Suppressor macrophage (primary cell): ENCODE data around the gene LMTK2.

Experiments used
- DNase-seq, 4 experiments: peaks; one replicate each; pipeline ENCODE4 v3.0.0-alpha.2; 2020 to 2022
- total RNA-seq, 17 experiments: gene quantifications; one replicate each; lab custom pipeline; 2026; ENCODE audit warnings: mixed read lengths in 6 of 17, inconsistent platforms in 3 of 17; lab: John Stamatoyannopoulos, UW

Gene LMTK2
- total RNA-seq, result 7.6 to 44.4 (median 23.9) reads per million in 17 experiments

GRCh38 chr7:98106647-98107312, at the start of gene LMTK2:
Gene LMTK2 (plus strand): TSS chr7:98106862. CDS start chr7:98107178, 316 bp downstream.
- peak; percentile 96 to 98 (median 98) for DNase-seq

GRCh38 chr7:98057157-98057556, 49.5 kb upstream of the LMTK2 start:
- DNase-seq, result no peak

- no peak for DNase-seq
These were observed 48.5 kb upstream of the LMTK2 start for GRCh38 chr7:98058186-98058585.

- DNase-seq, result no peak
These were observed 42.4 kb upstream of the LMTK2 start for GRCh38 chr7:98064233-98064632.

- DNase-seq, result no peak
These were observed 40.5 kb upstream of the LMTK2 start for GRCh38 chr7:98066208-98066607.

GRCh38 chr7:98066934-98067507, 39.6 kb upstream of the LMTK2 start:
- no peak for DNase-seq

GRCh38 chr7:98073047-98073446, 33.6 kb upstream of the LMTK2 start:
- DNase-seq, result no peak

- DNase-seq, result no peak
These were observed 30.9 kb upstream of the LMTK2 start for GRCh38 chr7:98075801-98076200.

GRCh38 chr7:98077762-98078161, 28.9 kb upstream of the LMTK2 start:
- DNase-seq, result no peak

GRCh38 chr7:98078197-98078870, 28.3 kb upstream of the LMTK2 start:
- no peak for DNase-seq

- no peak for DNase-seq
These were observed 26.6 kb upstream of the LMTK2 start for GRCh38 chr7:98079891-98080648.

- DNase-seq, result no peak
These were observed 25.3 kb upstream of the LMTK2 start for GRCh38 chr7:98081319-98081718.

GRCh38 chr7:98084631-98085030, 22.0 kb upstream of the LMTK2 start:
- no peak for DNase-seq

- DNase-seq, result no peak
These were observed 21.0 kb upstream of the LMTK2 start for GRCh38 chr7:98085674-98086073.

- no peak for DNase-seq
These were observed 20.4 kb upstream of the LMTK2 start for GRCh38 chr7:98086281-98086718.

- no peak for DNase-seq
These were observed 18.6 kb upstream of the LMTK2 start for GRCh38 chr7:98088109-98088508.

- no peak for DNase-seq
These were observed 16.5 kb upstream of the LMTK2 start for GRCh38 chr7:98090116-98090515.

- no peak for DNase-seq
These were observed 15.6 kb upstream of the LMTK2 start for GRCh38 chr7:98091061-98091460.

- no peak for DNase-seq
These were observed 15.1 kb upstream of the LMTK2 start for GRCh38 chr7:98091523-98091922.

- DNase-seq, result no peak
These were observed 9.5 kb upstream of the LMTK2 start for GRCh38 chr7:98097042-98097645.

GRCh38 chr7:98100088-98100487, 6.6 kb upstream of the LMTK2 start:
- DNase-seq, result no peak

- DNase-seq, result no peak
These were observed 4.5 kb upstream of the LMTK2 start for GRCh38 chr7:98102170-98102569.
